ENCODE data around the gene GTF2H1.

DNA sequence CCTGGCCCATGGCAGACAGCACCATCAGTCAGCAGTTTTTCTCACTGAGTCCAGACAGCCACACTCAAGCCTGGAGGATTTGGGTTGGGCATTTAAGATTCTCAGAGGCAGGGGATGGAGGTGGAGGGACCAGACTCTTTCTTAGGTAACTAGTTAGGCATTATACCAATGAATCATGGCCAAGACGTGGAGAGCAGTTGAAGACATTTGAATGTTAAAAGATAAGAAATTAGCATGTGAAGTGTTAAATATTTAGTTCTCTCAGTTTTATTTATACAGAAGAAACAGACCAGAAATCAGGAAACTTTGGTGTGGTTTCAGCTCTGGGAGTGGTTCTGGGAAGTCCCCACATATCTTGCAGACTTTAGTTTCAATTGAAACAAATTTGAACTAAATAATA, 9.9 kb downstream of the GTF2H1 start:
- TF ChIP-seq, protein P1, sequence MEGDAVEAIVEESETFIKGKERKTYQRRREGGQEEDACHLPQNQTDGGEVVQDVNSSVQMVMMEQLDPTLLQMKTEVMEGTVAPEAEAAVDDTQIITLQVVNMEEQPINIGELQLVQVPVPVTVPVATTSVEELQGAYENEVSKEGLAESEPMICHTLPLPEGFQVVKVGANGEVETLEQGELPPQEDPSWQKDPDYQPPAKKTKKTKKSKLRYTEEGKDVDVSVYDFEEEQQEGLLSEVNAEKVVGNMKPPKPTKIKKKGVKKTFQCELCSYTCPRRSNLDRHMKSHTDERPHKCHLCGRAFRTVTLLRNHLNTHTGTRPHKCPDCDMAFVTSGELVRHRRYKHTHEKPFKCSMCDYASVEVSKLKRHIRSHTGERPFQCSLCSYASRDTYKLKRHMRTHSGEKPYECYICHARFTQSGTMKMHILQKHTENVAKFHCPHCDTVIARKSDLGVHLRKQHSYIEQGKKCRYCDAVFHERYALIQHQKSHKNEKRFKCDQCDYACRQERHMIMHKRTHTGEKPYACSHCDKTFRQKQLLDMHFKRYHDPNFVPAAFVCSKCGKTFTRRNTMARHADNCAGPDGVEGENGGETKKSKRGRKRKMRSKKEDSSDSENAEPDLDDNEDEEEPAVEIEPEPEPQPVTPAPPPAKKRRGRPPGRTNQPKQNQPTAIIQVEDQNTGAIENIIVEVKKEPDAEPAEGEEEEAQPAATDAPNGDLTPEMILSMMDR (IDR thresholded peaks at IDR 0.05), result no peak
- TF ChIP-seq EZH2 (IDR thresholded peaks at IDR 0.05) (no peak), EZH2phosphoT487 (IDR thresholded peaks at IDR 0.05) (no peak)

Data from neural progenitor cell (in vitro differentiated cells).